ENCODE data around the gene SULT2B1.
"Not testable (repeated sequence)": the region's sequence is repeated elsewhere in the genome, so short reads cannot be mapped to it uniquely, and the experiment has no call there.

SULT2B1 gene

DNA sequence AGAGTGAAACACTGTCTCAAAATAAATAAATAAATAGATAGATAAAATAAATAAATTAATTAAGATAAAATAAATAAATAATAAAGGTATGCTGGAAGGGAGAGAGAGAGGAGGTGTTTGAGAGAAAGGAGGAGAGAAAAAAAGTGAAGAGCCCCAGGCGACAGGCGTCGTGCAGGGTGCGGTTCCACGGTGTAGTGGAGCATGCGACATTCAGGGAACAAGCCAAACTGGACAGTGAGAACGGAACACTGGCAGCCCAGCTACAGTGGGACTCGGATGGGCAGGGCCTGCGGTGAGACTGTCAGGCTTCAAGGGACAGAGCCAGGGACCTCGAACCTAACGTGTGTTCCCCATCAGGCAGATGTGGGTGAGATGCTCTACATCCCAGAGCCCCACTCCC is 9.4 kb downstream of the SULT2B1 start:
- DNase-seq = no peak

DNA sequence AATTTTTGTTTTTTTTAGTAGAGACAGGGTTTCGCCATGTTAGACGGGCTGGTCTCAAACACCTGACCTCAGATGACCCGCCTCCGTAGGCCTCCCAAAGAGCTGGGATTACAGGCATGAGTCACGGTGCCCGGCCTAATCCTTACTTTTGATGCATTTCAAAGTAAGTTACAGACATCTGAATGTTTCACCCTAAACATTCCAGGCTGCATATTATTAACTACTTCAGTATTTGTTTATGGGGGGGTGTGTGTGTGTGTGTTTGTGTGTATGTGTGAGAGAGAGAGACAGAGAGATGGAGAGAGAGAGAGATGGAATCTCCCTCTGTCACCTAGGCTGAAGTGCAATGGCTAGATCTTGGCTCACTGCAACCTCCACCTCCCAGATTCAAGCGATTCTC is 13.1 kb downstream of the SULT2B1 start:
- DNase-seq = no peak

DNA sequence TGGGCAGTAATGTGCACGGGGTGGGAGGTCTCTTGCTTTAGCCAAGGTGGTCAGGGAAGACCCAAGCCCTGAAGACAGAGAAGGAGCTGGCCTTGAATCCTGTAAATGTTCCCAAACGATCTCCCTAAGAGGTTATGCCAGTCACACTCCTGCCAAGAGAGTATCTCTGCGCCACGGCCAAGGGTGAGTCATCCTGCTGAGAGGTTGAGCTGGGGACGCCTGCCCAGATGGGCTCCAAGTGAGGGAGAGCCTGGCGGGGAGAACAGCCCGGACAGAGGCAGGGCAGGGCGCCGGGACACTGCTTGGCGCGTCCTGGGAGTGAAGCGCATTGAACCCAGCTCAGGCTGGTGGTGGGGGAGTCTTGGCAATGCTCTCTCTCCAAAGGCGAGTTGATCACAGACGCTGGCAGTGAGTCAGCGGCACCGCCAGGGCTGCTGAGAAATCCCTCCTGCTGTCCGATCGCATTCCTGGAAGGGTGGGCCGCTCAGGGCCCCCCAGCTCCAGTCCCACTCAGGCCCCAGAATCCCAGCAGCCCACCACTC is 16.4 kb downstream of the SULT2B1 start:
- DNase-seq = peak; percentile 58

GRCh38 chr19:48569814-48570213 is 17.8 kb downstream of the SULT2B1 start:
- no peak for DNase-seq

GRCh38 chr19:48571378-48572162 is 19.6 kb downstream of the SULT2B1 start:
- DNase-seq = no peak

GRCh38 chr19:48573163-48573505 is 21.2 kb downstream of the SULT2B1 start:
- DNase-seq = no peak

DNA sequence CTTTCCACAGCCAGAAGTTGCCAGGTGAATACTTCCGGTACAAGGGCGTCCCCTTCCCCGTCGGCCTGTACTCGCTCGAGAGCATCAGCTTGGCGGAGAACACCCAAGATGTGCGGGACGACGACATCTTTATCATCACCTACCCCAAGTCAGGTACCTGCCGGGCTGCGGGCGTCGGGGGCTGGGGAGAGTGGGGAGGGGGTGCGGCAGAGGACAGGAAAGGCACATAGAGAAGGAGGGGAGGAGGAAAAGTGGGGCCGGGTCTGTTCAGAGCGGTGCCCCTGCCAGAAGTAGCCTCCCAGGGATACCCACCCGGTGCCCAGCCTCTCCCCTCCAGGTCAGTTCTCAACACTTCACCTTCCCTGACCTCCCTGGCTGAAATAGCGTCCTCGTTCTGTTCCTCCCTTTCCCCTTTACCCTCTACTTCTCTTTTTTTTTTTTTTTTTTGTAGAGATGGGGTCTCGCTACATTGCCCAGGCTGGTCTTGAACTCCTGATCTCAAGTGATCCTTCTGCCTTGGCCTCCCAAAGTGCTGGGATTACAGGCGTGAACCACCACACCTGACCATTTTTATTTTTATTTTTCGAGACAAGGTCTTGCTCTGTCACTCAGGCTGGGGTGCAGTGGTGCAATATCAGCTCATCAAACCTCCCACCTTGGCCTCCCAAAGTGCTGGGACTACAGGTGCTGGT is 24.1 kb downstream of the SULT2B1 start:
- no peak for DNase-seq

DNA sequence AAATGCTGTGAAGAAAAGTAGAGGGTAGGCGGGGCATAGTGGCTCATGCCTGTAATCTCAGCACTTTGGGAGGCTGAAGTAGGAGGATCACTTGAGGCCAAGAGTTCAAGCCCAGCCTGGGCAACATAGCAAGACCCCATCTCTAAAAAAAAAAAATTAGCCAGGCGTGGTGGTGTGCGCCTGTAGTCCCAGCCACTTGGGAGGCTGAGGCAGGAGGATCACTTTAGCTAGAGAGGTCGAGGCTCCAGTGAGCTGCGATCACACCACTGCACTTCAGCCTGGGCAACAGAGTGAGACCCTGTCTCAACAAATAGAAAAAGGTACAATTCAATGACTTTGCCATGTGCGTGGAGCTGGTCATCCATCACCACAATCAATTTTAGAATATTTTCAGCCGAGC is 25.9 kb downstream of the SULT2B1 start:
- DNase-seq = not testable (repeated sequence)

DNA sequence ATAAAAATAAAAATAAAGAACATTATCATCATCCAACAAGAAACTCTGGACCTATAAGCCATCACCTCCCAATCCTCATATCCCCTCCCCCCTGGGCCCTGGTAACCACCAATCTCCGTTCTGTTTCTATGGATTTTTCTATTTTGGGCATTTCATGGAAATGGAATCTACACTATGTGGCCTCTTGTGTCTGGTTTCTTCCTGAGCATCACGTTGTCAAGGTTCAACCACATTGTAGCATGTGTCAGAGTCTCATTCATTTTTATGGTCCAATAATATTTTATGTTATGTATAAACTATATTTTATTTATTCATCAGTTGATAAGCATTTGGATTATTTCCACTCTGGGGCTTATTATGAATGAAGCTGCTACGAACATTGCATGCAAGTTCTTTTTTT is 26.9 kb downstream of the SULT2B1 start:
- no peak for DNase-seq

GRCh38 chr19:48582168-48582567 is 30.2 kb downstream of the SULT2B1 start:
- no peak for DNase-seq

GRCh38 chr19:48587387-48587786 is 35.4 kb downstream of the SULT2B1 start:
- DNase-seq = no peak

GRCh38 chr19:48588670-48589401 is 36.9 kb downstream of the SULT2B1 start:
- DNase-seq = peak; percentile 67

GRCh38 chr19:48591021-48591420 is 39.0 kb downstream of the SULT2B1 start:
- no peak for DNase-seq

GRCh38 chr19:48595171-48595570 is 43.2 kb downstream of the SULT2B1 start:
- DNase-seq = no peak

- no peak for DNase-seq
Observed at GRCh38 chr19:48595833-48596232, 43.9 kb downstream of the SULT2B1 start.

DNA sequence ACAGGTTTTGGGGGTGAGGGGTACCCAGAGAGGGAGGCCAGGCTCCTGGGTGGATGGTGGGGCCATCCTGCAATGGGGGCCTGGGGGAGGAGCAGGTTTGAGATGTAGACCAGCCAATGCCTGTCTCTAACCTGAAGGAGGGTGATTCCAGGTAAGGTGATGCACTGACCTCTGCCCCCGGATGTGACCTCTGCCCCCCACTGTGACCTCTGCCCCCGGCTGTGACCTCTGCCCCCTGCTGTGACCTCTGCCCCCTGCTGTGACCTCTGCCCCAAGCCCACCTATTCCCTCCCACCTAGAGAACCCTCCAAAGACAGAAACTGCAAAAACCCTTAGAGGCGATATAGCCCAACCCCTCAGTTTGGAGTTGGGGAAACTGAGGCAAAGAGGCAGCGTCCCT is 44.3 kb downstream of the SULT2B1 start:
- DNase-seq = no peak

DNA sequence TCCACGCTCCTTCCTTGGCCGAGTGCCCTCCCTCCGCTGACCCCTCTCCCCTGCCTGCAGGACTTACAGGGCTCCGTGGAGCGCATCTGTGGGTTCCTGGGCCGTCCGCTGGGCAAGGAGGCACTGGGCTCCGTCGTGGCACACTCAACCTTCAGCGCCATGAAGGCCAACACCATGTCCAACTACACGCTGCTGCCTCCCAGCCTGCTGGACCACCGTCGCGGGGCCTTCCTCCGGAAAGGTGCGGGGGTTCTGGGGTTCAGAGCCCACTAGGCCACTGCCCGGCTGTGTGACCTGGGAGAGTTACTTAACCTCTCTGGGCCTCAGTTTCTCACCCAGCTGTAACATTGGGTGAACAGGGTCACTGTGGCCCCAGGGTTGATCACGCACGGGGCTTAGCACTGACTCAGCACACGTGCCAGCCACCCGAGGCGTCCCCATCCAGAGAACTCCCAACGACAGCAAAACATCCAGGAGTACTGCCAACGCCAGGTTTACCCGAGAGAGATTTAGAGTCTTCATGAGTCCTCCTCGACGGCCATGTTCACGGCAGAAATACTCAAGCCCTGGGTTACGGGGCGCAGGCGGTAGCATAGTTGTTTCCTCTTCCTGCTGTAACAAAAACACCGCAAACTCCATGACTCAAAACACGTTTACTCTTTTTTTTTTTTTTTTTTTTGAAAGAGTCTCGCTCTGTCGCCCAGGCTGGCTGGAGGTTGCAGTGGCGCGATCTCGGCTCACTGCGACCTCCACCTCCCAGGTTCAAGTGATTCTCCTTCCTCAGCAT is 44.9 kb downstream of the SULT2B1 start:
- no peak for DNase-seq

DNA sequence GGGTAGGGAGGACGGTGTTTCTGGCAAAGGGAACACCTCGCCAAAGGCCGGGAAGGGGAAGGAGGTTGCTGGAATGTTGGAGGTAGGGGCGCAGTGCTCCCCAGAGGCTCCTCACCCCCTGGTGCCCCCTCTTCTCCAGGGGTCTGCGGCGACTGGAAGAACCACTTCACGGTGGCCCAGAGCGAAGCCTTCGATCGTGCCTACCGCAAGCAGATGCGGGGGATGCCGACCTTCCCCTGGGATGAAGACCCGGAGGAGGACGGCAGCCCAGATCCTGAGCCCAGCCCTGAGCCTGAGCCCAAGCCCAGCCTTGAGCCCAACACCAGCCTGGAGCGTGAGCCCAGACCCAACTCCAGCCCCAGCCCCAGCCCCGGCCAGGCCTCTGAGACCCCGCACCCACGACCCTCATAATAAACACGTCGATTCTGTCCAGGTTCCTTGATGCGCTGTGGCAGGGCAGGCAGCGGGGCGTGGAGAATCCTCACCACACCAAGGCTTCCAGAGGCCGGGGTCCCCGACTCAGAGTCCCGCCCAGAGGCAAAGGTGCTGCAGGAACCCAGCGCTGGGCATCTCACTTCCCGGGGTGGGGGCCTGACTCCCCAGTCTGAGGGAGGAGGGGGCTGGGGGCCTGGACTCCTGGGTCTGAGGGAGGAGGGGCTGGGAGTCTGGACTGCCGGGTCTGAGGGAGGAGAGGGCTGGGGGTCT is 47.2 kb downstream of the SULT2B1 start:
- no peak for DNase-seq

DNA sequence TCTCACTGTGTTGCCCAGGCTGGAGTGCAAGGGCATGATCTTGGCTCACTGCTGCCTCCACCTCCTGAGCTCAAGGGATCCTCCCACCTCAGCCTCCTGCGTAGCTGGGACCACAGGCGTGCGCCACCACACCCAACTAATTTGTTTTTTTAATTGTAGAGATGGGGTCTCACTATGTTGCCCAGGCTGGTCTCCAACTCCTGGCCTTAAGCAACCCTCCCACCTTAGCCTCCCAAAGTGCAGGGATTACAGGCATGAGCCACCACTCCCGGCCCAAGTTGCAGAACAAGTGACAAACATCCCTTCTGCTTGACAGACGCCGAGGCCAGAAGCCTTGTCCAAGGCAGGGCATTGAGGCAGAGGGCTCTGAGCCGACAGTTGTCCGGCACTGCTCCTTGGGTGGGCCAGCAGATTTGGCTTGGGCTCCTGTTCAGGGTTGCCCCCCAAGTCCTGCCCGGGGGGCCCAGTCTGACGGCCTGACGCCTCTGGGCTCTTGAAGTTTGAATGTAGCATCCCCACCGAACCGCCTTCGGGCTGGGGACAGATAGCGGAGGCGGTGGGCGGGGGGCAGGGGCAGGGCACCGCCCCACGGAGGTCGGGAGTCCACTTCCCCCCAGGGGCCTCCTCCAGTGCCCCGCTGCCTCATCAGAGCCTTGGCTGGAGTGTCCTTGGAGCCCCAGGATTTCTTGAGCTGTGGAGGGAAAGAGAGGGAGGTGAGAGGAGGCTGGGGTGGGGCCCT is 48.9 kb downstream of the SULT2B1 start:
- DNase-seq = no peak

DNA sequence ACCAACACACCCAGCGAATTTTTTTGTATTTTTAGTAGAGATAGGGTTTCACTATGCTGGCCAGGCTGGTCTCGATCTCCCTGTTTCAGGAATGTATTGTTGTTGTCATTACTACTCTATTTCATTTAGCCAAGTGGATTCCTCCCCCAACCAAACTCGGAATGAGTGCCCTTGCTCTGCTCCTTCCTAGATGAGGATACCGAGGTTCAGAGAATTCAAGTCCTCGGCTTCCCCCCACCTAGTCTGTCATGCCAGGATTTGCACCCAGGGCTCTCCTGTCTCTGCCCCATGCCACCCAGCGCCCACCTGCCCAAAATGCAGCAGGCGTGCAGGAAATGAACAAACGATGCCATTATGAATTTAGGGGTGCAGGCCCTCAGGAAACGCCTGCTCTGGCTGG is 51.0 kb downstream of the SULT2B1 start:
- DNase-seq = no peak

DNA sequence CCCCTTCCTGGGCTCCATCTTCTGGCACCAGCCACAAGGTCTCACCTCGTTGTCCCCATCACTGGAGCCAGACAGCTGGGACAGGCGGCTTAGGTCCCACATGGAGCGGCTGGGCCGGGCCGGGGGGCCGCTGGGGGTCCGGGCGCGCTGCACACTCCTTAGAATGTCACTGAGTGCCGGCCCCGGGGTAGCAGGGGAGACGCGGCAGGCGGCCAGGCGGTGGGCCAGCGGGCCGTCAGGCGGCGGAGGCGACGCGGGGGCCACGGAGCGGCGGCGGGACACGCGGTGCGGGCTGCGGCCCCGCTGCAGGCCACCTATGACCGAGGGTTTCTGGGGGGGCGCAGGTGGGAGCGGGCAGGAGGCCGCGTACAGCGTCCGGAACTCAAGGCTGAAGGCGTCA is 51.5 kb downstream of the SULT2B1 start:
- DNase-seq = no peak

- no peak for DNase-seq
Observed at GRCh38 chr19:48603850-48604249, 51.9 kb downstream of the SULT2B1 start.

Data from NCI-H2171 treated with DMSO at 0.1 percent for 48 hours (cell line).